HG03469 (cell line): ENCODE data around the gene SCP2.
"Not testable (repeated sequence)": the region's sequence is repeated elsewhere in the genome, so short reads cannot be mapped to it uniquely, and the experiment has no call there.

Experiments
- ATAC-seq: cut with Tn5 transposase; IDR thresholded peaks from one replicate; pipeline ENCODE4 v1.9.1; 2021; ENCODE audit warnings: mild to moderate bottlenecking, moderate library complexity, moderate number of reproducible peaks; ENCODE audit not compliant: unreplicated experiment

Gene SCP2

GRCh38 chr1:52967666-52968065 lies 40.6 kb downstream of the SCP2 start:
- ATAC-seq = no peak

GRCh38 chr1:52969234-52969633 lies 42.2 kb downstream of the SCP2 start:
- not testable (repeated sequence) for ATAC-seq

DNA sequence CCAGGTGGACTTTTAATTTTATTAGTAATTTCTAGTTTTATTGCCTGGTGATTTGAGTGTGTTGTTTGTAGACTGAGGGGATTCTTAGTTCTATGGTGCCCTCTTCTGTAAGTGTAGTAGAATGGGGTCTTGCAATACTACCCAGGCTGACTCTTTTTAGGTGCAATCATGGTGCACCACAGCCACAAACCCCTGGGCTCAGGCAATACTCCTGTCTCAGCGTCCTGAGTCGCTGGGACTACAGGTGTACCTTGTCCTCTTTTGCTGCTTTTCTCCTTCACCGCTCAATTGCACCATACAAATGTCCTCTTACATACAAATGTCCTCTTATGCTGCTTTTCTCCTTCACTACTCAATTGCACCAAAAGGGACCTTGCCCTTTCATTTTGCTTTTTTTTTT lies 43.1 kb downstream of the SCP2 start:
- ATAC-seq = no peak

GRCh38 chr1:52973841-52974240 lies 46.8 kb downstream of the SCP2 start:
- ATAC-seq = no peak

GRCh38 chr1:52976183-52977035 lies 49.3 kb downstream of the SCP2 start:
- no peak for ATAC-seq

- no peak for ATAC-seq
Observed at GRCh38 chr1:52978045-52978444, 51.0 kb downstream of the SCP2 start.

- ATAC-seq = not testable (repeated sequence)
Observed at GRCh38 chr1:52992733-52993132, 65.7 kb downstream of the SCP2 start.

GRCh38 chr1:52994656-52995055 lies 67.6 kb downstream of the SCP2 start:
- no peak for ATAC-seq

GRCh38 chr1:52996653-52997052 lies 69.6 kb downstream of the SCP2 start:
- no peak for ATAC-seq

DNA sequence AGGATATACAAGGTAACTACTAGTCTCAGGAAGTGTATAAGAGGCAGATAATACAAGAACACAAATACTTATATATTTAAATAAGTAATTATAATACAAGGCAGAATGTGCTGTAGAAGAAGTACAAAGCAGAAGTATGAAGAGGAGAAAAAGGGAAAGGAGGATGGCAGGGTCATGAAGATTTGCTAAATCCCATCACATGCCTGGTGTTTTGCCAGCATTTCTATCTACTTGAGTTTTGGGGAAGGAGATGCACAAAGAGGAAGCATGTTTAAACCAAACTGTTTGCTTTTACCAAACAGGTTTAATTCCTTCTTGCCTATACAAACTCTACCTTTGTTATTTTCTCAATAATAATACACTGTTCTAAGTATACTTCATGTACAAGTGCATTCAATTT lies 74.1 kb downstream of the SCP2 start:
- no peak for ATAC-seq

DNA sequence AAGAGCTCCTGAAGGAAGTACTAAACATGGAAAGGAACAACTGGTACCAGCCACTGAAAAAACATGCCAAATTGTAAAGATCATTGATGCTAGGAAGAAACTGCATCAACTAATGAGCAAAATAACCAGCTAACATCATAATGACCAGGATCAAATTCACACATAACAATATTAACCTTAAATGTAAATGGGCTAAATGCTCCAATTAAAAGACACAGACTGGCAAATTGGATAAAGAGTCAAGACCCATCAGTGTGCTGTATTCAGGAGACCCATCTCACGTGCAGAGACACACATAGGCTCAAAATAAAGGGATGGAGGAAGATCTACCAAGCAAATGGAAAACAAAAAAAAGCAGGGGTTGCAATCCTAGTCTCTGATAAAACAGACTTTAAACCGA lies 79.5 kb downstream of the SCP2 start:
- ATAC-seq = not testable (repeated sequence)

GRCh38 chr1:53010247-53010646 lies 83.2 kb downstream of the SCP2 start:
- ATAC-seq = not testable (repeated sequence)

- no peak for ATAC-seq
Observed at GRCh38 chr1:53011175-53011574, 84.1 kb downstream of the SCP2 start.

DNA sequence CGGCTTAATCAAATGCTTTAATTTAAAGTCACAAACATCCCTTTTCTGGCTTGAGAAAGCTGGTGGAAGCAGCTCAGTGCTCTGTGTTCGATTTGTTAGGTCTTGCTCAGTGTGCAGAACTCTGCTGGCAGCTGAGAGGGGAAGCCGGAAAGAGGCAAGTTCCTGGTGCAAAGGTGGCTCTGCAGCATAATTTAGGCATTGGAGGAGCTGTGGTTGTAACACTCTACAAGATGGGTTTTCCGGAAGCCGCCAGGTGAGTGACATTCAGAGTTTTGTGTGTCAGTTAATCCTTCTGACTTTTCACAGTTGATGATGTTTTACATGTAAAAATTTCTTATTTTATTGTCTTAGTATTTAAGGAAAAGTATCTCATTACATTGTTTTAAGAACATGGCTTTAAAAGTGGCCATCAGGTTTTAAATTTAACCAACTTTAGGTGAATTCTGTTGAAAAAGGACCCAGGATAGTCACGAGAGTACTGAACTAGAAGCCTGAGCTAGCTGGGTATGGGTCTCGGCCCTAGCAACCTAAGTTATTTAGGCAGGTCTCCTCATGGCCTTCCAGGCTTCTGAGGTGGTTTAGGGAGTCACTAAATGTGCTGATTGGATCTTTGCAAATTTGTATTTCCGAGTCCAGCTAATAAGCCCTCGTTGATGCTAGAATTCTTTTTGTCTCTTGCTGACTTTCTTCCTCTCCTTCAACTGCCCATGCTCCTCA lies 87.9 kb downstream of the SCP2 start:
- ATAC-seq = no peak

DNA sequence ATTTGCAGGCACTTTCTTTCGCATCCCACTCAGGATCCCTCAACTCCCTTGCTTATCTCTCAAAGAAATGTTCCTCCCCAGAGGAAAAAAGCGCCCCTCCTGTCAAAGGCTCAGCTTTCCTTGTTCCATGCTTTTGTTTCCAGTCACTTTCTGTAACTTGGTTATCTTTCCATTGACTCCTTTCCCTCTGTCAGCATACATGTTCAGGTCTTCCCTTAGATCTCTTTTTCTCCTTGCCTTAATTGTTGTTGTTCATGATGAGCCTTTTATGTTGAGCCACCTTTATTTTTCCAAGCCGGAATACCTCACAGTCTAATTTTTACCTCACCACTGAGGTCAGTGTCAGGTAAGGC lies 88.4 kb downstream of the SCP2 start:
- no peak for ATAC-seq

- ATAC-seq = no peak
Observed at GRCh38 chr1:53016705-53017104, 89.6 kb downstream of the SCP2 start.

GRCh38 chr1:53020588-53020987 lies 93.5 kb downstream of the SCP2 start:
- ATAC-seq = no peak

DNA sequence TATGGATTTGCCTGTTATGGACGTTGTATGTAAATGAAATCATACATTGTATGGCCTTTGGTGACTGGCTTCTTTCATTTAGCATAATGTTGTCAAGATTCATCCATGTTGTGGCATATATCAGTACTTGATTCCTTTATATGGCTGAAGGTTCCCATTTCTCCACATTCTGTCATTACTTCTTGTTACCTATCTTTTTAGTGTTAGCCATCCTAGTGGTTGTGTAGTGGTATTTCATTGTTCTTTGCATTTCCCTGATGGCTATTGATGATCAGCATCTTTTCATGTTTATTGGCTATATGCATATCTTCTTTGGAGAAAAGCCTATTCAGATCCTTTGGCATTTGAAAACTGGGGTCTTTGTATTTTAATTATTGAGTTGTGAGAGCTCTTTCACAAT lies 95.1 kb downstream of the SCP2 start:
- no peak for ATAC-seq

DNA sequence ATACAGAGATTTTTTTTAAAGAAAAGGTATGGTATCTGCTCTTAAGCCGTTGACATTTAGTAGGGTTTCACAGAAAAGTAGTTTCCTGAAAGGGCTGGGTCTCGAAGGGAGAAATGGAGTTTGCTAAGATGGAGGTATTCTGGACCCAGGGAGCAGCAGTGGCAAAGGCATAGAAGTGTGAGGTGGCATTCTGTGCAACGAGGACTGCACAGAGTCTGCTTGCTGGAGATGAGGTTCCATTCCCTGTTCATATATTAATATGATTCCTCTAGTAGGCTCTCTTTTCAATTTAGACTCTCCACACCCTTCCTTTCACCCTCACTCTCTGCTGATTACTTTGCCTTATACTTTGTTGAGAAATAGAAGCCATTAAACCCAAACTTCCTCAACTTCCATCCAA lies 96.5 kb downstream of the SCP2 start:
- ATAC-seq = no peak

DNA sequence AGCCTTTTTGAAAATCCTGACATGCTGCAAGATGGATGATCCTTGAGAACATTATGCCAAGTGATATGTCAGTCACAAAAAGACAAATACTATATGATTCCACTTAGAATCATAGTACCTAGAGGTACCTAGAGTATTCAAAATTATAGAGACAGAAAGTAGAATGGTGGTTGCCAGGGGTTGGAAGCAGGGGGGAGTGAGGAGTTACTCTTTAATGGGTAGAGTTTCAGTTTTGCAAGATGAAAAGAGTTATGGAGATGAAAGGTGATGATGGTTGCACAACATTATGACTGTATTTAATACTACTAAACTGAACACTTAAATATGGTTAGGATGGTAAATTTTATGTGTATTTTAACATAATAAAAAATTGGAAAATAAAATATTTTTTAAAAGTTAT lies 97.0 kb downstream of the SCP2 start:
- ATAC-seq = no peak

DNA sequence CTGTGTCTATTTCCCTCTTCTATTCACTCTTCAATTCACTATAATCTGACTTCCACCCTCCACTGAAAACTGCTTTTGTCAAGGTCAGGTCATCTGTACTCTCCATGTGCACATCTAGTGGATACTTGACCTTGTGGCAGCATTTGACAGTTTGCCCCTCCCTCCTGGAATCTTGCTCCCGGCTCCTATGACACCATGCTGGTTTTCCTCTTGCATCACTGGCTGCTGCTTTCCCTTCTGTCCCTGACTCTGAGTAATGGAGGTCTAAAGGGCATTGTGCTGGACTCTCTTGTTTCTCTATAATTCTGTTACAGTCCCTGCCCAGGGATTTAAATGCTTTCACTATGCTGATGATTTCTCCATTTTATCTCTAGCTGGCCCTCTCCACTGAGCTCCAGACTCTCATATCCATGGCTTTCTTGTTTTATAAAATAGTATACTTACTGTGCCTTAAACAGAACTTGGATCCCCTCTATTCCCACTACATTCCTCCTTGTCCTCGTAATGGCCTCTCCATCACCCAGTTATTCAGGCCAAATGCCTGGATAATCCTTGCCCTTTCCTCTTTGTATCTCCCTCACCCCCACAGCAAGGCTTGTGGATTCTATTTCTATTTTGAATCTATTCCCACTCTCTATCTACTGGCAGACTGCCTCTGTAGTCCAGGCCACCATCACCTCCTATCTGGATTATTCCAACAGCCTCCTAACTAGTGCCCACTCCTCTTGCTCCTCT lies 98.1 kb downstream of the SCP2 start:
- ATAC-seq = no peak

DNA sequence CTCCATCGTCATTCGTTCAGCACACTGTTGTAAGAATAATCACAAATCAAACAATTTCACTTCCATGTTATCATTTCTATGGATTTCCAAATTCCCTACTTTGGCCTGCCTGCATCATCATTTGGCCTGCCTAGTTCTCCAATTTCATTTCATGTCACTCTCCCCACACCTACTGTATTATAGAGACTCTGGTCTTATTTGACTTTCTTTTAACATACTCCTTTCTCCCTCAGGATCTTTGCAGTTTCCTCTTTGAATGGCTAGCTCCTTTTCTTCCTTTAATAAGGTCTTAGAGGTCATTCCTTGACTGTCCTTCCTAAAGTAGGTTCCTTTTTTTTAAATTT lies 98.7 kb downstream of the SCP2 start:
- no peak for ATAC-seq
